ENCODE results near the gene ARFGEF2.

DNA sequence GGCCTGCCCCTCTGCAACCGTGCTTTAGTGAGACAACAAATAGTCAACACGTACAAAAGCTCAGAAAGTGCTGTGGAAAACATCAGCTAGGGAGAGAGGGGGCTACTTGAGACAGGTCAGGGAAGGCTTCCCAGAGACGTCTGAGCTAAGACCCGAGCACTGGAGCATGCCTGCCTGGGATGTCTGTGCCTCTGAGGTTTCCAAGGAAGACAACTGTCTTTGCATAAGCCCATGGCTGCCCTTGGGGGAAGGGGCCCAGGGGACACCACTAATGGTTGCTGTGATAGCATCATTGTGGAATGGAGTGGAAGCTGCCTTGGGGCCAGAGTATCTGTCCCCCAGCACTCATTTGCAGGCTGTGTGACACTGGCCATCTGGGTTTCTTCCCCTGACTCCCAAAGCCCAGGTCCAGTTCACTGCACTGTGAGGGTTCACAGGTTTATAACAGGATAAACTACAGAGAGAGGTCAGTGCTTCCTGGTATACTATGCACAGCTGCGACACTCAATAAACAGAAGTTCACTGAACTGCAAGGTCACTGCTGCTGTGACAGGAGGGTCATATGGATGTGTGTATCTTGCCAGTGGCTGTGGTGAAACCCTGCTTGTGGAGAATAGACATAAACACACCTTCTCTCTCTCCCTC, 1.5 kb upstream of the ARFGEF2 start:
- TF ChIP-seq POLR2AphosphoS5 (IDR thresholded peaks at IDR 0.05; ENCODE audit: low read depth, low read length) (no peak), REST (IDR thresholded peaks at IDR 0.05; ENCODE audit: low read depth) (no peak), POLR2A (IDR thresholded peaks at IDR 0.05; ENCODE audit: borderline replicate concordance, extremely low read depth, insufficient read depth, insufficient read length) (no peak), ZNF274 (IDR thresholded peaks at IDR 0.05; ENCODE audit: low read depth, low read length) (no peak), YY1 (IDR thresholded peaks at IDR 0.05; ENCODE audit: extremely low read depth, insufficient replicate concordance, low read depth, low read length) (no peak), EZH2phosphoT487 (IDR thresholded peaks at IDR 0.05; ENCODE audit: borderline replicate concordance) (no peak), EGR1 (IDR thresholded peaks at IDR 0.05; ENCODE audit: low read depth) (no peak), RAD21 (IDR thresholded peaks at IDR 0.05; ENCODE audit: low read depth) (no peak), SRF (IDR thresholded peaks at IDR 0.05; ENCODE audit: low read depth) (no peak), EZH2 (IDR thresholded peaks at IDR 0.05) (no peak), SP1 (IDR thresholded peaks at IDR 0.05; ENCODE audit: low read depth) (no peak)
- TF ChIP-seq, protein P1, sequence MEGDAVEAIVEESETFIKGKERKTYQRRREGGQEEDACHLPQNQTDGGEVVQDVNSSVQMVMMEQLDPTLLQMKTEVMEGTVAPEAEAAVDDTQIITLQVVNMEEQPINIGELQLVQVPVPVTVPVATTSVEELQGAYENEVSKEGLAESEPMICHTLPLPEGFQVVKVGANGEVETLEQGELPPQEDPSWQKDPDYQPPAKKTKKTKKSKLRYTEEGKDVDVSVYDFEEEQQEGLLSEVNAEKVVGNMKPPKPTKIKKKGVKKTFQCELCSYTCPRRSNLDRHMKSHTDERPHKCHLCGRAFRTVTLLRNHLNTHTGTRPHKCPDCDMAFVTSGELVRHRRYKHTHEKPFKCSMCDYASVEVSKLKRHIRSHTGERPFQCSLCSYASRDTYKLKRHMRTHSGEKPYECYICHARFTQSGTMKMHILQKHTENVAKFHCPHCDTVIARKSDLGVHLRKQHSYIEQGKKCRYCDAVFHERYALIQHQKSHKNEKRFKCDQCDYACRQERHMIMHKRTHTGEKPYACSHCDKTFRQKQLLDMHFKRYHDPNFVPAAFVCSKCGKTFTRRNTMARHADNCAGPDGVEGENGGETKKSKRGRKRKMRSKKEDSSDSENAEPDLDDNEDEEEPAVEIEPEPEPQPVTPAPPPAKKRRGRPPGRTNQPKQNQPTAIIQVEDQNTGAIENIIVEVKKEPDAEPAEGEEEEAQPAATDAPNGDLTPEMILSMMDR (IDR thresholded peaks at IDR 0.05 in 2 of 3, conservative IDR thresholded peaks at IDR 0.05 in 1 of 3; ENCODE audit: borderline replicate concordance in 1 of 3, insufficient read depth in 1 of 3, low read depth in 2 of 3, low read length in 2 of 3) = no peak
